HG02678 (cell line): Measurements from ENCODE around the gene PEX11B.

ENCODE experiments used
- ATAC-seq: cut with Tn5 transposase; IDR thresholded peaks from one replicate; pipeline ENCODE4 v1.9.1; 2021; ENCODE audit warnings: mild to moderate bottlenecking, moderate library complexity; ENCODE audit not compliant: unreplicated experiment

The PEX11B gene, protein sequence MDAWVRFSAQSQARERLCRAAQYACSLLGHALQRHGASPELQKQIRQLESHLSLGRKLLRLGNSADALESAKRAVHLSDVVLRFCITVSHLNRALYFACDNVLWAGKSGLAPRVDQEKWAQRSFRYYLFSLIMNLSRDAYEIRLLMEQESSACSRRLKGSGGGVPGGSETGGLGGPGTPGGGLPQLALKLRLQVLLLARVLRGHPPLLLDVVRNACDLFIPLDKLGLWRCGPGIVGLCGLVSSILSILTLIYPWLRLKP

DNA sequence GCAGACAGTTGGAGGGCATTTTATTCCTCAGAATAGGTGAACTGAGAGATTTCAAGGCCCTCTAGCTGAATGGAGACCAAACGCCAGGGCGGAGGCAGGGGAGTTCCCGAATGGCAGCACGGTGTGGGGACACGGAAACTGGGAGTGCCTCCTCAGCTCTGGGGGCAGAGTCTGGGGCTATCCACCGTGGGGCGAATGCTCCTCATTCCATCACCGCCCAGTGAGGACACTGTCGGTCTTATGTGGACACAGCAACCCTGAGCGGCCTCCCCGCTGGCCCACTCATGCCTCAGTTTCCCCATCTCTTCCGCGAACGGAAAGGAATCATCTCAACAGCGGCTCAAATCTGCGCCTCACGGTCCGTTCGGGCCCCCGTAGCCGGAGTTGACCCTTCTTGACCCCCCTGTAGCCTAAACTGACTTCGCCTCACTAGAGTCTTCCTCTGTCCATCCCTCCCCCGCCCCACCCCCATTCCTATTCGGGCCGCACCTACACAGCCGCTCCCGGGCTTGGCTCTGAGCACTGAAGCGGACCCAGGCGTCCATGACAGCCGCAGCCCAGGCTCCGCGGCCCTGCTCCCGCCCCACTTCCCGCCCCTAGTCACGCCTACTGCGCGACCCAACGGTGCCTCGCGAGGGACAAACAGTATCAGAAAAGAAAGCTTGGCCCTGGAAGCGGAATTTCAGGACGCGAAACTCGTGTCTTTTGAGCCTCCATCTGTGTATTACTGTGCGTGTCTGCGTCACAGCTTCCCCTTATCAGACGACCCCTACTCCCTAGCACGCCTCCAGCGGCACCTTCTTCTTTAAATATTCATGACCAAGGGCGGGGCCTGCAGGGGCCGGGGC lies at the start of gene PEX11B:
Gene PEX11B (minus strand): TSS at position 574 of the 848 bp plus-strand sequence. CDS start 29 bp downstream, at position 545.
- ATAC-seq: peak; percentile 89

DNA sequence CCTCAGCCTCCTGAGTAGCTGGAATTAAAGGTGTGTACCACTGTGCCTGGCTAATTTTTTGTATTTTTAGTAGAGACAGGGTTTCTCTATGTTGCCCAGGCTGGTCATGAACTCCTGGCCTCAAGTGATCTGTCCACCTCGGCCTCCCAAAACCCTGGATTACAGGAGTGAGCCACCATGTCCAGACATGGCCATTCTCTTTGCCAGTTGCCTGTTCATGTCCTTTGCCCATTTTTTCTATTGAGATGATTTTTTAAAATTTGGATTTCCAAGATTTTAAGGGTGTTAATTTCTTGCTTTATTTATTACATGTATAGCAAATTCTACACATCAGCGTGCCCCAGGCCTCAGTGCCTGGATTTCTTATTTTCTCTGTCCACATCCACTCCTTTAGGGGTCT lies 48.8 kb upstream of the PEX11B start:
- no peak for ATAC-seq

GRCh38 chr1:145965119-145965744 lies 46.7 kb upstream of the PEX11B start:
- no peak for ATAC-seq

DNA sequence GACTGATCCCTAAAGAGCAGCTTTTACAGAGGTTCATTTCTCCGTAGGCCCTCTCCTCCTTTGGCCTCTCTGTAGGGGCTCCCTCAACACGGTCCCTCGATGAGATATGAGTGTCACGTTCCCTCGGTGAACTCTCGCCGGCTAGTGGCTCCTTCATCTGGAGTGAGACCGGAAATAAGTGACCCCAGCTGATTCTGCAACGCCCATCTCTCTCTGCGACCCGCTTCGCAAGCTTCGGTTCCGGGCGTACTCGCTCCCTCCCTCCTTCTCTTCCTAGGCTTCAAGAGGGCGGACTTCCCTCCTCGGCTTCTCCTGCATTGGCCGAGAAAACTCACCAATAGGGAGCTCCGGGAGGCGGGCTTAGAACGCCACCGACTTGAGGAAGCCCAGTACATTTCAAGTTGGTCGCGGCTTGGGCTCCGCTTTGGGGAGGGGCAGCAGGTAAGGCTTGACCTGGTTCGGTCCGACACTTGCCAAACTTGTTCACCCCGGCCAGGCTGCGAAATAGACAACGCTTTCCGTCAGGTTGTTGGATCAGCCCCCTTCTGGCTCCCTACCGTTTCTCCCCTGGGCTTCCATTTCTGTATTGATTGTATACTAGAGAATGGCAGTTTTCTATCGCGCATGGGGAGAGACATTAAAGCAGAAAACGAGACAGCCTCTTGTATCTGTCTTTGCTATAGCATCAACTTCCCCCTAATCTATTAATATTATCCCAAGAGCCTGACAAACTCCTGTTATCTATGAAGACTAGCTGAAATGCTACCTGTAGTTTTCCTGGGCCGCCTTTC lies 46.0 kb upstream of the PEX11B start, which contains the start of the genes ANKRD34A and POLR3GL:
Gene ANKRD34A (minus strand): TSS at position 248 of the 791 bp plus-strand sequence. CDS start 2,816 bp downstream, outside the sequence.
Gene POLR3GL (plus strand): TSS at position 363 of the 791 bp plus-strand sequence. CDS start 10,176 bp downstream, outside the sequence.
- ATAC-seq: peak; percentile 93

- ATAC-seq: no peak
Observed at GRCh38 chr1:145963265-145964019, 44.9 kb upstream of the PEX11B start.

DNA sequence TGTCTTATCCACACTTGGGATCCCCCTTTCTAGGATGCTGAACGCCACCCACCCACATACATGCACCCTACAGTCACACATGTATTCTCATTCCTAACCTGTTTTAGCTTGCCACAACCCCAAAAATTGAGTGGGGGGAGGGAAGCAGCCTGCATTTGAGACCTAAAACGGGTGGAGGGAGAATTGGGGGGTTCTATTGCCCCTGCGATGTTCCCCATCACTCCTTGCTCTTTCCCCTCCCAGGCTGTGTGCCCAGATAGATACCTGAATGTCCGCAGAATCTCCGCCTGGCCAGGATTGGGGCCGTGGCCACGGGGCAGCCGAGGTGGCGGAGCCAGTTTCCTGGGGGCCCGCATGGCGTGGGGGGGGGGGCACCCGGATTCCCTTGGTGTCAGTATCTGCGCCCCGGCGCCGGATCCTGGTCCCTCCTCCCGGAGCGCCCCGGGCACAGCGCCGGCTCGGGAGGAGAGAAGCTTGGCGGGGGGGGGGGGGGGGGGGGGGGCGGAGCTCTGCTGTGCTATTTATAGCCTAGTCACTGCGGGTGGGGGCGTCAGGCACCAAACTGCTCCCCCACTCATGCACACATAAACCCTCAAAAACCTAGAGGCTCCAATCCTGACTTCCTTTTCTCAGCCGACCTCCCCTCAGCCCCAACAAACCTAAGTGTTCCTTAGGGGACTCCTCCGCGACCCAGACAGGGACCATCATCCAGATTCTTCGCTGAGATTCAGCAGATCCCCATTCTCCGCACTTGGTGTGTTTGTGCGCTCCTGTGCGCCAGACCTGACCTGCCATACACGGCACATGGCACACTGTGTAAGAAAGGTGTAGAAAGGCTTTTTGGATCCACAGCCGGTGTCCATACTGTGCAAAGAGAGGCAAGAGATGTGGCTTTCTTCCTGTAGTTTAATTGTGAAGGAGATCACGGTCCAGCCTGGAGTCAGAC lies 43.9 kb upstream of the PEX11B start:
- no peak for ATAC-seq

GRCh38 chr1:145961425-145962156 lies 43.1 kb upstream of the PEX11B start:
- ATAC-seq: no peak

DNA sequence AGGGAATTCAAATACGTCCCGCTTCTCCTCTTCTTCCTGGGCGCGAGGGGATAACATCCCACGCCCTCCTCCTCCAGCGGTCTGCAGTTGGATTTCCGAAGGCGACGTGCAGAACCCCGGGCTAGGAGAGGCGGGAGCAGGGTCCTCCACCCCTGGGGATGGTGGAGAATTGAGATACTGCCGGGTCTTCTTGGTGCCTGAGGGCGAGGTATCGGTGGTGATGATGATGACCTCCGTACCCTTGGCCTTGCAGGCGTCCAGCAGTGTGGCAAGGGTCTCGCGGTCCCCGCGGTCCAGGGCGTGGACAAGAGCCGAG lies 42.5 kb upstream of the PEX11B start:
- ATAC-seq: no peak

GRCh38 chr1:145960468-145961108 lies 42.1 kb upstream of the PEX11B start:
- ATAC-seq: no peak

DNA sequence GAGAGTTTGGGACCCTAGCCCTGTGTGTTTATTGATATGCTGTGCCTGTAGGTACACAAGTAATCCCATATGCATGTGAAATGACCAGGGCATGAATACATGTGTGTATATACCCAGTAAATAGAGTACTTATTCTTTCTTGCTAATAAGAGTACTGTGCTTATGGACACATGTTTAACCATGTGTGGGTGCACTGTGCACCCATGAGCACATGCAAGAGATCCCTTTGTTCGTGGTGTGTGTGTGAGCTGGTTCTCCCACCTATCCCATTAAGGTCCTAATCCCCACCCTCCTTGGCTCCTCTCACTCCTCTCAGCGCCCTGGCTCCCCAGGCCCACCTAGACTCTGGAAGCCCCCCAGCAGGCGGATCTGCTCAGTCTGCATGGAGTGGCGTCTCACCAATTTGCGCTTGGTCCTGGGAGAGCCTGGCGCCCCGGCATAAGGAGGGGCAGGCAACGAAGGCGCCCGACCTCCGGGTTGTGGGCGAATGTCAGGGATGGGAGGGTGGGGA lies 41.5 kb upstream of the PEX11B start:
- no peak for ATAC-seq

DNA sequence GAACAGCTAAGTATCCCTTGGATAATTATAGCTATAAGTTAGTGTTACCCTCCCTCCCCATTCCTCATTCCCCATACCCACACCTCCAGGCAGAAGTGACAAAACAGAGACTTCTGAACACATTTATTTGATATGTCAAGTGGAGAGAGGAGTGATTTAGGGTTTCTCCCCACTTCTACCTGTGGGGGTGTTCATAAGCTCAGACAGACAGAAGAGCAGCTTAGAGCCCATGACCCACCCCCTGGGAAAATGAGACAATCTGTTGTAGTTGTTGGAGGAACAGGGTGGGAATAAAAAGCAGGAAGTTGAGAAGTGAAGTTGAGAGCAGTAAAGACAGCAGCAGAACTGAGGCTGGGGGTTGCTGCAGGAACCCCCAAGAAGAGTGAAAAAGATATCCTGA lies 40.8 kb upstream of the PEX11B start:
- ATAC-seq: no peak

- no peak for ATAC-seq
Observed at GRCh38 chr1:145958734-145959133, 40.2 kb upstream of the PEX11B start.

DNA sequence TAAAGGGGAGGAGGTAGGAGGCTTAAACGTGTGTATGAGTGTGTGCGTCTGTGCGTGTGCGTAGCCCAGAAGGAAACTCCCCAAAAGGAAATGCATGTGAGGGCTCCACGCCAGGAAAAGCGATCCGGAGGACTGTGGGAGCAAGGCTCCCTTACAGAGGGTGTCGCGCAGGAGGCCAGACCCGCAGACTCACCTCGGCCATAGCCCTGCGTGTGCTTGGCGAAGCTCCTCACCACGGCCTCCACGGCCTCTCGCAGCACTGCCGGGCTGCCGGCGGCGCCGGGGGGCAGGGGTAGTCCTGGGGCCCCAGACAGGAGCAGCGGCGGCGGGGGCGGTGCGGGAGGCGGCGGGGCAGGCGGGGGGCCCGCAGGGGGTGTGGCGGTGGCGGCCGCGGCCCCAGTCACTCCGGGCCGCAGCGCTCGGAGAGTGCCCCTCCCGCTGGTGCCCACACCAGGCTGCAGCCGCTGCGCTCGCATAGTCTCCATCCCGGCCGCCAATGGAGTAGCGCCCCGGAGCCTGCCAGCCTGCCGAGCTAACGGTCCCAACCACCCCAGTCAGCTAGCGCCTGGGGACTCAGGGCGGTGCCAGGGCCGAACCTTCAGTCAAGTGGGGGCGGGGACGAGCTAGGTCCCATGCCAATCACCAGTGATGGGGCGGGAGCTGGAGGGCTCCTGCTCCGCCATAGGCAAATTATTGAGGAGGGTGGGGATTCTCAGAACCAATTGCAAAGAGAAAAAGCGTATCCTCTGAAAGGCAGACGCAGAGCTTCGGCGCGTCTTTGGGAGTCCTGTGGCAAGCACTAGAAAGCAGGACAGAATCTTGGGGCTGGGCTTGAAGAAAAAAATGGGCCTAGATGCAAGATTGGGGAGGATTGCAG lies 39.2 kb upstream of the PEX11B start, which contains the start of gene LIX1L:
Gene LIX1L (minus strand): TSS at position 575 of the 877 bp plus-strand sequence. CDS start 90 bp downstream, at position 485.
- peak; percentile 90 for ATAC-seq

DNA sequence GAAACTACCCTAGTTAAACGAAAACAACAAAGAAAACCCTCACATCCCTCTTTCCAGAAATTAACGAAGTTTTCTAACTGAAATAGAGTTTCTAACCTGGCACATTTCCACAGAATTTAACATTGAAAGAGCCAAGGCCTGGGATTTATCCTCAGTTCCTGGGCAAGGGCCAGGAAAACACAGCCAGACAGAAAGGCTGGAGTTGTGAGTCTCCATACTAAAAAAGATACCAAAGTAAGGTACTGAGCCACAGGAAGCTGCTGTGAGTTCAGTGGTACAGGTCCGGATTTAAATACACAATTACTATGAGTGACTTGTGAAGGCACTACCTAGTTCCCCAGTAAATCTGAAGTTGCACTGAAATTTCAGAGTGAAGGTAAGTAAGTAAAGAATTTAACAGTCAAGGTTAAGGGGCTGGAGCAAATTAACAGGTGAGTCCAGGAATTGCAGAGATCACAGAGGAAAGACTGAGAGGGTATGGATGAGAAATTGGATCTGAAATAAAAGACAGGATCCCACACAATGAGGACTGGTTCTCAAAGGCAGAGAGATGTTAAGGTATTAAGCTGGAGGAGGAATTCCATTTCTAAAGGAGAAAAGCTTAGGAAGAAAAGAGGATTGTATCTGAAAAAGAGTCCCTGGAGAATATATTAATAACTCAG lies 38.4 kb upstream of the PEX11B start:
- ATAC-seq: no peak

DNA sequence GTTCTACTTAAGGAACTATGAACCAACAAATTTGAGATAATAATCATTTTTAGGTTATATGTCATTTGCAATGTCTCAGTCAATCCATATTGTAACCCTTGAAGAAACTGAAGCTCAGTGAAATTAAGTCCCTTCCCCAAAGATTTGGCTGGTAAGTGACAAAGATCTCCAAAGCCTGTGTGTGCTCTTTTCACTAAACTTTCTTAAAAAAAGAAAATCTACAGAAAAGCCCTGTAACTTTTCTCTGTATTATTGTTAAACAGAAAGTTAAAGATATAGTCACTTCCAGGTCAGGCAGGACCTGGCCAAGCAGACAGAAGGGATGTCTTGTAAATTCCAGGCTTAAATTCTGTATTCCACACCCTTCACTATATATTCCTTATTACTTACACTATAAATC lies 37.8 kb upstream of the PEX11B start:
- ATAC-seq: no peak

GRCh38 chr1:145955436-145955835 lies 36.9 kb upstream of the PEX11B start:
- no peak for ATAC-seq
